ENCODE measurements around the gene ADARB2.

Gene ADARB2

GRCh38 chr10:1679821-1680650 lies 57.3 kb downstream of the ADARB2 start:
- no peak for TF ChIP-seq CTCF (IDR thresholded peaks at IDR 0.05; ENCODE audit: borderline replicate concordance, insufficient read depth, low read depth, low read length)
- H3K4me3 ChIP-seq (ENCODE audit: low read depth, low read length): no peak overlapping the region

- TF ChIP-seq CTCF (IDR thresholded peaks at IDR 0.05; ENCODE audit: borderline replicate concordance, insufficient read depth, low read depth, low read length): no peak
- H3K4me3 ChIP-seq (ENCODE audit: low read depth, low read length): no peak overlapping the region
Measured at GRCh38 chr10:1678084-1678483, 59.2 kb downstream of the ADARB2 start.

GRCh38 chr10:1677307-1677939 lies 59.9 kb downstream of the ADARB2 start:
- no peak for TF ChIP-seq CTCF (IDR thresholded peaks at IDR 0.05; ENCODE audit: borderline replicate concordance, insufficient read depth, low read depth, low read length)
- no peak overlapping the region for H3K4me3 ChIP-seq (ENCODE audit: low read depth, low read length)

GRCh38 chr10:1674501-1674900 lies 62.8 kb downstream of the ADARB2 start:
- H3K4me3 ChIP-seq (ENCODE audit: low read depth, low read length): no peak overlapping the region
- TF ChIP-seq CTCF (IDR thresholded peaks at IDR 0.05; ENCODE audit: borderline replicate concordance, insufficient read depth, low read depth, low read length): no peak

- no peak for TF ChIP-seq CTCF (IDR thresholded peaks at IDR 0.05; ENCODE audit: borderline replicate concordance, insufficient read depth, low read depth, low read length)
- no peak overlapping the region for H3K4me3 ChIP-seq (ENCODE audit: low read depth, low read length)
Measured at GRCh38 chr10:1673568-1674345, 63.6 kb downstream of the ADARB2 start.

GRCh38 chr10:1672001-1672781 lies 65.1 kb downstream of the ADARB2 start:
- H3K4me3 ChIP-seq (ENCODE audit: low read depth, low read length): no peak overlapping the region
- TF ChIP-seq CTCF (IDR thresholded peaks at IDR 0.05; ENCODE audit: borderline replicate concordance, insufficient read depth, low read depth, low read length): no peak

Data from GM12875 (cell line).